NCI-H187 (cell line): Measurements from ENCODE around the gene DCLRE1B.
"Not testable (repeated sequence)": the region's sequence is repeated elsewhere in the genome, so short reads cannot be mapped to it uniquely, and the experiment has no call there.

Experiments used
- DNase-seq, 2 experiments: peaks; one replicate each; lab custom pipeline; 2025; lab: John Stamatoyannopoulos, UW

DCLRE1B gene

GRCh38 chr1:113948151-113948550 lies 43.0 kb downstream of the DCLRE1B start:
- not testable (repeated sequence) for DNase-seq

DNA sequence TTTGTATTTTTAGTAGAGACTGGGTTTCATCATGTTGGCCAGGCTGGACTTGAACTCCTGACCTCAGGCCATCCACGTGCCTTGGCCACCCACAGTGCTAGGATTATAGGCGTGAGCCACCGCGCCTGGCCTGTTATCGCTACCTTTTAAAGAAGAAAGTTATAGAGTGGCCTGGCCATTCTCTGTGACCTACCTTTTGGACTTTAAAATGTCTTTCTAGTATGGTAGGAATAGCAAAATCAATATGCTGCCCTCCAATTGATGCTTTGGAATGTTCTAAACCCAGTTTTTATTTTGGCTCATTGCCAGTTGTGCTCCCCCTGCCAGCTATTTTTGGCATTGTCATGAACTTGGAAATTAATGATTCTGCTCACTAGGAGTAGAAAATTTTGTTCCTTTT lies 43.9 kb downstream of the DCLRE1B start:
- no peak for DNase-seq

DNA sequence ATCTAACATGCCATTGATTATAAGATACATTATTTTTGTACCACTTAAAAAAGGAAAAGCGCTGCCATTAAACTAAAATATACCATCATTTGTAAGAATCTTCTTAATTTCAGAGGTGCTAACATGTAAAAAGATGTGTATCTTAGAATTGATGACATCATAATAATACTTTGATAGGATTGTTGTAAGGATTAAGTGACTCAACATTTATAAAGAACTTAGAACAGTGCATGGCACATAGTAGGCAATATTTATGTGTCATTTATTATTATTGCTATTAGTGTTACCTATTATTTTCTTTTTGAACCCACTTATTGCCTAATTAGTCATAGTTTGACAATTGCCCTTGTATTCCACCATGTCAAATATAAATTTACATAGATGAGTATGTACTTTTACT lies 45.8 kb downstream of the DCLRE1B start:
- DNase-seq = no peak

GRCh38 chr1:113951719-113952118 lies 46.6 kb downstream of the DCLRE1B start:
- DNase-seq = no peak

GRCh38 chr1:113957984-113958383 lies 52.9 kb downstream of the DCLRE1B start:
- DNase-seq = no peak

DNA sequence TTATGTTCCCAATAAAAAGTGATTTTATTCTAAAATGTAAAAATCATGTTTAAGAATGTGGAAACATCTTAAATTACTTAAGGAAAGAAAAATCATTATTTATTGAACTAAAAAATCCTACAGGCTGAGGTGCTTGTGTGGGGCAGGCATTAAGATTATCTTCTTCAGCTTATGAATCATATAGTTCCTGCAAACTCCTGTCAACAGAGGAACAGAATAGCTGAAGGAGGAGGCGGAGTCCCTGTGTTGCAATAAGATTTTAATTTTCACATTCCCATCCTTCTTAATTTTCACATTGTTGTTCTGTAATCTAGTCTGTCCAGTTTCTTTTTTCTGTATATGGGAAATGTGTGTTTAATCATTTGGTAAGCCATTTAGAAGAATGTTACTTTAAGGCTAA lies 53.6 kb downstream of the DCLRE1B start:
- no peak for DNase-seq

GRCh38 chr1:113963281-113963906 lies 58.3 kb downstream of the DCLRE1B start:
- DNase-seq = no peak
